K562 (cell line): ENCODE measurements around the gene NES. TPM values are rescaled to one million over a fixed set of nuclear protein-coding genes. Genes with fewer than 3 reads are reported as not detected.
A peak's percentile ranks its signal among the peaks of the same experiment; 100 is the strongest.

Experiments used
- BMI1 ChIP-seq: fragments of 150-350 bp; IDR thresholded peaks from 2 replicates; pipeline ENCODE4 v1.6.1; 2014; ENCODE audit warnings: low read length
- HDGF ChIP-seq: fragments of 450-650 bp; IDR thresholded peaks from 2 replicates; pipeline ENCODE4 v1.6.1; 2016
- MIER1 ChIP-seq: fragments of 450-650 bp; IDR thresholded peaks from 2 replicates; pipeline ENCODE4 v1.6.1; 2016; ENCODE audit warnings: antibody characterized with exemption, mild to moderate bottlenecking, low read depth
- PCBP1 ChIP-seq: fragments of 200-400 bp; formaldehyde crosslinking; IDR thresholded peaks from 2 replicates; pipeline ENCODE4 v1.6.1; 2018; ENCODE audit warnings: mild to moderate bottlenecking, low read depth, low read length; ENCODE audit not compliant: poor library complexity, severe bottlenecking
- SIN3A ChIP-seq, 2 experiments: fragments of 150-350 bp in 1 of 2; IDR thresholded peaks; 2 replicates each; pipeline ENCODE4 v1.6.1; 2011 to 2016; ENCODE audit warnings: borderline replicate concordance in 2 of 2, low read depth in 2 of 2, low read length in 2 of 2, mild to moderate bottlenecking in 2 of 2, moderate library complexity in 2 of 2; ENCODE audit not compliant: control insufficient read depth in 1 of 2
- THRAP3 ChIP-seq: fragments of 450-650 bp; IDR thresholded peaks from 2 replicates; pipeline ENCODE4 v1.6.1; 2016; ENCODE audit warnings: mild to moderate bottlenecking, inconsistent platforms, borderline replicate concordance
- ZC3H4 ChIP-seq: sonication (generic); formaldehyde crosslinking; IDR thresholded peaks from 2 replicates; pipeline ENCODE4 v1.9.0; 2021; ENCODE audit warnings: missing genetic modification reagents, borderline replicate concordance
- polyA plus RNA-seq, 8 experiments: library from polyadenylated mRNA; depleted of rRNA in 4 of 8; stranded (reverse) in 5 of 8; unstranded in 3 of 8; fragments of >200 nt; fragmentation: Nextera tagmentation in 2 of 8; fragmentation: Illumina TruSeq in 1 of 8; extraction: Ambion mirVana in 2 of 8; extraction: Trizol in 1 of 8; gene quantifications; 2 replicates each; pipeline versions ENCODE4 v1.2.1 to v1.2.3, GENCODE V29; 2011 to 2014; ENCODE audit warnings: inconsistent platforms in 1 of 8, missing spikeins in 1 of 8
- total RNA-seq, 7 experiments: library from RNA; depleted of rRNA in 6 of 7; stranded (reverse); fragments of >200 nt in 6 of 7; fragmentation: Illumina TruSeq in 2 of 7; extraction: Trizol in 2 of 7; gene quantifications; 2 replicates each; pipeline versions ENCODE4 v1.2.1 to v1.2.3, GENCODE V29; 2011 to 2021; ENCODE audit warnings: low replicate concordance in 1 of 7
- TF ChIP-seq, protein P1 (sequence below): IDR thresholded peaks from 3 replicates; pipeline ENCODE4 v1.6.1; 2011; ENCODE audit warnings: borderline replicate concordance, mild to moderate bottlenecking, moderate library complexity; ENCODE audit not compliant: insufficient read length; ENCODE audit errors: extremely low read depth
- TF ChIP-seq, protein P2 (sequence below): sonication (generic); formaldehyde crosslinking; IDR thresholded peaks from 2 replicates; pipeline ENCODE4 v1.8.1; 2023; ENCODE audit warnings: mild to moderate bottlenecking, missing genetic modification reagents
- TF ChIP-seq, protein P3 (sequence below): fragments of 450-650 bp; IDR thresholded peaks from 2 replicates; pipeline ENCODE4 v1.6.1; 2016; ENCODE audit warnings: borderline replicate concordance
- TF ChIP-seq, protein P4 (sequence below): fragments of 450-650 bp; IDR thresholded peaks from 2 replicates; pipeline ENCODE4 v1.6.1; 2018; ENCODE audit warnings: mild to moderate bottlenecking, low read depth; ENCODE audit not compliant: partially characterized antibody

NES gene
- total and polyA plus RNA-seq, 9 of the 15 experiments (the other 6 are each of a cell fraction or from before 2014, with no cell fraction given) = 0.10 to 8.6 (median 4.2) TPM

DNA sequence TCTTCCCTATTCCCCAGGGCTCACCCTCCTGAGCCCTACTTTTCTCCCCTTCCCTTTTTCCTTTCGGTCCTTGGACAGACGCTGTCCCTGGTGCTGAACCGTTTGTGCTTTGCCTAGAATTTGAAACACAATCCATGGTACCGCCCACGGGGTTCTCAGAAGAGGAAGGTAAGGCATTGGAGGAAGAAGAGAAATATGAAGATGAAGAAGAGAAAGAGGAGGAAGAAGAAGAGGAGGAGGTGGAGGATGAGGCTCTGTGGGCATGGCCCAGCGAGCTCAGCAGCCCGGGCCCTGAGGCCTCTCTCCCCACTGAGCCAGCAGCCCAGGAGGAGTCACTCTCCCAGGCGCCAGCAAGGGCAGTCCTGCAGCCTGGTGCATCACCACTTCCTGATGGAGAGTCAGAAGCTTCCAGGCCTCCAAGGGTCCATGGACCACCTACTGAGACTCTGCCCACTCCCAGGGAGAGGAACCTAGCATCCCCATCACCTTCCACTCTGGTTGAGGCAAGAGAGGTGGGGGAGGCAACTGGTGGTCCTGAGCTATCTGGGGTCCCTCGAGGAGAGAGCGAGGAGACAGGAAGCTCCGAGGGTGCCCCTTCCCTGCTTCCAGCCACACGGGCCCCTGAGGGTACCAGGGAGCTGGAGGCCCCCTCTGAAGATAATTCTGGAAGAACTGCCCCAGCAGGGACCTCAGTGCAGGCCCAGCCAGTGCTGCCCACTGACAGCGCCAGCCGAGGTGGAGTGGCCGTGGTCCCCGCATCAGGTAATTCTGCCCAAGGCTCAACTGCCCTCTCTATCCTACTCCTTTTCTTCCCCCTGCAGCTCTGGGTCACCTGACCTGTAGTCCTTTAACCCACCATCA, 24.8 kb downstream of the NES start (continued):
- TF ChIP-seq, protein P1, sequence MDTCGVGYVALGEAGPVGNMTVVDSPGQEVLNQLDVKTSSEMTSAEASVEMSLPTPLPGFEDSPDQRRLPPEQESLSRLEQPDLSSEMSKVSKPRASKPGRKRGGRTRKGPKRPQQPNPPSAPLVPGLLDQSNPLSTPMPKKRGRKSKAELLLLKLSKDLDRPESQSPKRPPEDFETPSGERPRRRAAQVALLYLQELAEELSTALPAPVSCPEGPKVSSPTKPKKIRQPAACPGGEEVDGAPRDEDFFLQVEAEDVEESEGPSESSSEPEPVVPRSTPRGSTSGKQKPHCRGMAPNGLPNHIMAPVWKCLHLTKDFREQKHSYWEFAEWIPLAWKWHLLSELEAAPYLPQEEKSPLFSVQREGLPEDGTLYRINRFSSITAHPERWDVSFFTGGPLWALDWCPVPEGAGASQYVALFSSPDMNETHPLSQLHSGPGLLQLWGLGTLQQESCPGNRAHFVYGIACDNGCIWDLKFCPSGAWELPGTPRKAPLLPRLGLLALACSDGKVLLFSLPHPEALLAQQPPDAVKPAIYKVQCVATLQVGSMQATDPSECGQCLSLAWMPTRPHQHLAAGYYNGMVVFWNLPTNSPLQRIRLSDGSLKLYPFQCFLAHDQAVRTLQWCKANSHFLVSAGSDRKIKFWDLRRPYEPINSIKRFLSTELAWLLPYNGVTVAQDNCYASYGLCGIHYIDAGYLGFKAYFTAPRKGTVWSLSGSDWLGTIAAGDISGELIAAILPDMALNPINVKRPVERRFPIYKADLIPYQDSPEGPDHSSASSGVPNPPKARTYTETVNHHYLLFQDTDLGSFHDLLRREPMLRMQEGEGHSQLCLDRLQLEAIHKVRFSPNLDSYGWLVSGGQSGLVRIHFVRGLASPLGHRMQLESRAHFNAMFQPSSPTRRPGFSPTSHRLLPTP = no peak
- TF ChIP-seq MIER1 (peak; percentile 93), ZC3H4 (CRISPR knock-in tag) (no peak), SIN3A (IDR thresholded peaks at IDR 0.05; ENCODE audit: borderline replicate concordance in 2 of 2, control insufficient read depth in 1 of 2, low read depth in 2 of 2, low read length in 2 of 2) (no peak), BMI1 (no peak), PCBP1 (no peak), THRAP3 (no peak), HDGF (no peak)
- TF ChIP-seq, protein P2, sequence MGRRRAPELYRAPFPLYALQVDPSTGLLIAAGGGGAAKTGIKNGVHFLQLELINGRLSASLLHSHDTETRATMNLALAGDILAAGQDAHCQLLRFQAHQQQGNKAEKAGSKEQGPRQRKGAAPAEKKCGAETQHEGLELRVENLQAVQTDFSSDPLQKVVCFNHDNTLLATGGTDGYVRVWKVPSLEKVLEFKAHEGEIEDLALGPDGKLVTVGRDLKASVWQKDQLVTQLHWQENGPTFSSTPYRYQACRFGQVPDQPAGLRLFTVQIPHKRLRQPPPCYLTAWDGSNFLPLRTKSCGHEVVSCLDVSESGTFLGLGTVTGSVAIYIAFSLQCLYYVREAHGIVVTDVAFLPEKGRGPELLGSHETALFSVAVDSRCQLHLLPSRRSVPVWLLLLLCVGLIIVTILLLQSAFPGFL (CRISPR knock-in tag) = no peak
- TF ChIP-seq, protein P3, sequence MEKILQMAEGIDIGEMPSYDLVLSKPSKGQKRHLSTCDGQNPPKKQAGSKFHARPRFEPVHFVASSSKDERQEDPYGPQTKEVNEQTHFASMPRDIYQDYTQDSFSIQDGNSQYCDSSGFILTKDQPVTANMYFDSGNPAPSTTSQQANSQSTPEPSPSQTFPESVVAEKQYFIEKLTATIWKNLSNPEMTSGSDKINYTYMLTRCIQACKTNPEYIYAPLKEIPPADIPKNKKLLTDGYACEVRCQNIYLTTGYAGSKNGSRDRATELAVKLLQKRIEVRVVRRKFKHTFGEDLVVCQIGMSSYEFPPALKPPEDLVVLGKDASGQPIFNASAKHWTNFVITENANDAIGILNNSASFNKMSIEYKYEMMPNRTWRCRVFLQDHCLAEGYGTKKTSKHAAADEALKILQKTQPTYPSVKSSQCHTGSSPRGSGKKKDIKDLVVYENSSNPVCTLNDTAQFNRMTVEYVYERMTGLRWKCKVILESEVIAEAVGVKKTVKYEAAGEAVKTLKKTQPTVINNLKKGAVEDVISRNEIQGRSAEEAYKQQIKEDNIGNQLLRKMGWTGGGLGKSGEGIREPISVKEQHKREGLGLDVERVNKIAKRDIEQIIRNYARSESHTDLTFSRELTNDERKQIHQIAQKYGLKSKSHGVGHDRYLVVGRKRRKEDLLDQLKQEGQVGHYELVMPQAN = no peak
- TF ChIP-seq, protein P4, sequence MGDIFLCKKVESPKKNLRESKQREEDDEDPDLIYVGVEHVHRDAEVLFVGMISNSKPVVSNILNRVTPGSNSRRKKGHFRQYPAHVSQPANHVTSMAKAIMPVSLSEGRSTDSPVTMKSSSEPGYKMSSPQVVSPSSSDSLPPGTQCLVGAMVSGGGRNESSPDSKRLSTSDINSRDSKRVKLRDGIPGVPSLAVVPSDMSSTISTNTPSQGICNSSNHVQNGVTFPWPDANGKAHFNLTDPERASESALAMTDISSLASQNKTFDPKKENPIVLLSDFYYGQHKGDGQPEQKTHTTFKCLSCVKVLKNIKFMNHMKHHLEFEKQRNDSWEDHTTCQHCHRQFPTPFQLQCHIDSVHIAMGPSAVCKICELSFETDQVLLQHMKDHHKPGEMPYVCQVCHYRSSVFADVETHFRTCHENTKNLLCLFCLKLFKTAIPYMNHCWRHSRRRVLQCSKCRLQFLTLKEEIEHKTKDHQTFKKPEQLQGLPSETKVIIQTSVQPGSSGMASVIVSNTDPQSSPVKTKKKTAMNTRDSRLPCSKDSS = no peak
